Uterus (tissue), 2 donors: ENCODE results near the gene ABCB7.

Experiments used
- CTCF ChIP-seq, 4 experiments: fragments of 200-600 bp in 2 of 4; fragments of 450-650 bp in 2 of 4; sonication (generic) in 2 of 4; IDR thresholded peaks; one replicate each; pipeline ENCODE4 v1.5.1; 2016 to 2019; ENCODE audit warnings: antibody characterized with exemption in 4 of 4, mild to moderate bottlenecking in 2 of 4, moderate library complexity in 1 of 4
- POLR2A ChIP-seq, 2 donors: fragments of 450-650 bp; IDR thresholded peaks; one replicate each; pipeline ENCODE4 v1.6.1; 2016; ENCODE audit warnings: antibody characterized with exemption in 2 of 2, mild to moderate bottlenecking in 1 of 2, moderate library complexity in 1 of 2

- TF ChIP-seq CTCF (IDR thresholded peaks at IDR 0.05): no peak
- TF ChIP-seq POLR2A (IDR thresholded peaks at IDR 0.05): no peak
These were observed 1.2 kb downstream of the ABCB7 start for GRCh38 chrX:75154871-75155270.
